Measurements from ENCODE around the gene TNS1.

TNS1 gene

GRCh38 chr2:217995731-217996231 is 7.0 kb downstream of the TNS1 start:
- TF ChIP-seq CTCF (IDR thresholded peaks at IDR 0.05; ENCODE audit: low read depth, low read length), result no peak
- H3K4me3 ChIP-seq (ENCODE audit: low read depth, low read length), result no peak overlapping the region

- no peak for TF ChIP-seq CTCF (IDR thresholded peaks at IDR 0.05; ENCODE audit: low read depth, low read length)
- H3K4me3 ChIP-seq (ENCODE audit: low read depth, low read length), result no peak overlapping the region
Observed at GRCh38 chr2:217994776-217995274, 8.0 kb downstream of the TNS1 start.

GRCh38 chr2:217993817-217994463 is 8.9 kb downstream of the TNS1 start:
- H3K4me3 ChIP-seq (ENCODE audit: low read depth, low read length), result no peak overlapping the region
- TF ChIP-seq CTCF (IDR thresholded peaks at IDR 0.05; ENCODE audit: low read depth, low read length), result peak; percentile 73

GRCh38 chr2:217993138-217993537 is 9.7 kb downstream of the TNS1 start:
- H3K4me3 ChIP-seq (ENCODE audit: low read depth, low read length), result no peak overlapping the region
- TF ChIP-seq CTCF (IDR thresholded peaks at IDR 0.05; ENCODE audit: low read depth, low read length), result no peak

- no peak for TF ChIP-seq CTCF (IDR thresholded peaks at IDR 0.05; ENCODE audit: low read depth, low read length)
- H3K4me3 ChIP-seq (ENCODE audit: low read depth, low read length), result no peak overlapping the region
Observed at GRCh38 chr2:217992061-217992460, 10.7 kb downstream of the TNS1 start.

GRCh38 chr2:217990791-217991465 is 11.9 kb downstream of the TNS1 start:
- H3K4me3 ChIP-seq (ENCODE audit: low read depth, low read length), result no peak overlapping the region
- no peak for TF ChIP-seq CTCF (IDR thresholded peaks at IDR 0.05; ENCODE audit: low read depth, low read length)

GRCh38 chr2:217990389-217990788 is 12.4 kb downstream of the TNS1 start:
- H3K4me3 ChIP-seq (ENCODE audit: low read depth, low read length), result no peak overlapping the region
- no peak for TF ChIP-seq CTCF (IDR thresholded peaks at IDR 0.05; ENCODE audit: low read depth, low read length)
